ENCODE data around the gene CCKAR.

GRCh38 chr4:26524011-26524410 lies 33.7 kb upstream of the CCKAR start:
- no peak for TF ChIP-seq POLR2A (IDR thresholded peaks at IDR 0.05)
- no peak for TF ChIP-seq CTCF (IDR thresholded peaks at IDR 0.05)

Measured in ovary (tissue), 3 donors.